ENCODE measurements around the gene SAP30L. TPM values are rescaled to one million over a fixed set of nuclear protein-coding genes. Genes with fewer than 3 reads are reported as not detected.

The SAP30L gene
- total RNA-seq, 4 donors from 2014 or later, result 36.7 to 69.6 (median 39.3) TPM

GRCh38 chr5:154498994-154499393, 53.2 kb downstream of the SAP30L start:
- Histone ChIP-seq H3K4me3 (no peak overlapping the region), H3K9me3 (no peaks in the 10 kb centered on the region), H3K4me1 (peaks cover 0 to 6% (median 0%) of the 10 kb centered on the region in 4 donors), H3K36me3 (no peaks in the 10 kb centered on the region), H3K27ac (no peak overlapping the region), H3K27me3 (no peaks in the 10 kb centered on the region)
- DNase-seq, result no peak
- TF ChIP-seq POLR2A (IDR thresholded peaks at IDR 0.05), result no peak
- TF ChIP-seq, protein P1, sequence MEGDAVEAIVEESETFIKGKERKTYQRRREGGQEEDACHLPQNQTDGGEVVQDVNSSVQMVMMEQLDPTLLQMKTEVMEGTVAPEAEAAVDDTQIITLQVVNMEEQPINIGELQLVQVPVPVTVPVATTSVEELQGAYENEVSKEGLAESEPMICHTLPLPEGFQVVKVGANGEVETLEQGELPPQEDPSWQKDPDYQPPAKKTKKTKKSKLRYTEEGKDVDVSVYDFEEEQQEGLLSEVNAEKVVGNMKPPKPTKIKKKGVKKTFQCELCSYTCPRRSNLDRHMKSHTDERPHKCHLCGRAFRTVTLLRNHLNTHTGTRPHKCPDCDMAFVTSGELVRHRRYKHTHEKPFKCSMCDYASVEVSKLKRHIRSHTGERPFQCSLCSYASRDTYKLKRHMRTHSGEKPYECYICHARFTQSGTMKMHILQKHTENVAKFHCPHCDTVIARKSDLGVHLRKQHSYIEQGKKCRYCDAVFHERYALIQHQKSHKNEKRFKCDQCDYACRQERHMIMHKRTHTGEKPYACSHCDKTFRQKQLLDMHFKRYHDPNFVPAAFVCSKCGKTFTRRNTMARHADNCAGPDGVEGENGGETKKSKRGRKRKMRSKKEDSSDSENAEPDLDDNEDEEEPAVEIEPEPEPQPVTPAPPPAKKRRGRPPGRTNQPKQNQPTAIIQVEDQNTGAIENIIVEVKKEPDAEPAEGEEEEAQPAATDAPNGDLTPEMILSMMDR (IDR thresholded peaks at IDR 0.05), result no peak

DNA sequence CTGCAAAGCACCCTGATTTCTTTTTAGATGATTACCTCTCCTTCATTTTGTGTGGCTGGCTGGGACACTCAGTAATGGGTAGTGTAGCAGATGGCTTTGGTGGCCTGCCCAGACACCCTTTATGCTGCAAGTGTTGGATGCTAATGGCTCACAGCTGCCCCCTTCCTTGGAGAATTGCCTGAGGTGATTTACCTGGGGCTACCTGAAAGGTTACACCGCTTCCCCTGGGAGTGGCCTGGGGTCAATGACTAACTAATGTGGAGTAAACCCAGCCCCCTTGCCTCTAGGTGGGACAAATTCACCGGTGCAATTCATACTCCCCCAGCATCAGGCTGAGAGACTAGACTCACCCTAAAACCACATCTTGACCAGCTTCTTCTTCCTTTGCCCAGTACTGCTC, 55.8 kb downstream of the SAP30L start:
- Histone ChIP-seq H3K27ac (no peak overlapping the region), H3K9me3 (no peaks in the 10 kb centered on the region), H3K27me3 (no peaks in the 10 kb centered on the region), H3K4me1 (peaks cover 0 to 6% (median 0%) of the 10 kb centered on the region in 4 donors), H3K36me3 (no peaks in the 10 kb centered on the region), H3K4me3 (no peak overlapping the region)
- TF ChIP-seq POLR2A (IDR thresholded peaks at IDR 0.05), result no peak
- TF ChIP-seq, protein P1 (IDR thresholded peaks at IDR 0.05), result no peak
- no peak for DNase-seq

- Histone ChIP-seq H3K4me1 (peaks cover 0 to 6% (median 0%) of the 10 kb centered on the region in 4 donors), H3K36me3 (no peaks in the 10 kb centered on the region), H3K9me3 (no peaks in the 10 kb centered on the region), H3K27me3 (no peaks in the 10 kb centered on the region), H3K4me3 (no peak overlapping the region), H3K27ac (peak overlapping the region in 1 of 4 donors; percentile 62)
- TF ChIP-seq, protein P1 (IDR thresholded peaks at IDR 0.05), result no peak
- TF ChIP-seq POLR2A (IDR thresholded peaks at IDR 0.05), result no peak
- no peak for DNase-seq
Measured at GRCh38 chr5:154502180-154502579, 56.4 kb downstream of the SAP30L start.

DNA sequence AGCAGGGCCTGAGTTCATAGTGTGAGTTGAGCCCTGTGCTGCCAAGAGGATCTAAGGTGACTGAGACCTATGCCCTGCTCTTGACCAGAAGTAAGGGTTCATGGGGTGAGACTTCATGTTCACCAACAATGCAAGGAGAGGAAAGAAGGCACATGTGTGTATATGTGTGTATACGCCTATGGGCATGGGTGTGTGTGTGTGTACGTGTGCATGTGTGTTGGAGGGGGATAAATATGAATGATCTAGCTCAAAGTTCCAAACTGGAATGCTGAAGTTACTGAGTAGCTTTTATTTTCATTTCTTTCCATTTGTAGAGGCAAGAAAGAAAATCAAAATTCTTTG, 57.9 kb downstream of the SAP30L start:
- no peak for DNase-seq
- H3K4me1 ChIP-seq, result peaks cover 0 to 6% (median 0%) of the 10 kb centered on the region in 4 donors
- H3K27ac ChIP-seq, result no peak overlapping the region
- no peaks in the 10 kb centered on the region for H3K36me3 ChIP-seq
- no peaks in the 10 kb centered on the region for H3K9me3 ChIP-seq
- TF ChIP-seq POLR2A (IDR thresholded peaks at IDR 0.05), result no peak
- TF ChIP-seq, protein P1 (IDR thresholded peaks at IDR 0.05), result no peak
- no peak overlapping the region for H3K4me3 ChIP-seq
- H3K27me3 ChIP-seq, result no peaks in the 10 kb centered on the region

DNA sequence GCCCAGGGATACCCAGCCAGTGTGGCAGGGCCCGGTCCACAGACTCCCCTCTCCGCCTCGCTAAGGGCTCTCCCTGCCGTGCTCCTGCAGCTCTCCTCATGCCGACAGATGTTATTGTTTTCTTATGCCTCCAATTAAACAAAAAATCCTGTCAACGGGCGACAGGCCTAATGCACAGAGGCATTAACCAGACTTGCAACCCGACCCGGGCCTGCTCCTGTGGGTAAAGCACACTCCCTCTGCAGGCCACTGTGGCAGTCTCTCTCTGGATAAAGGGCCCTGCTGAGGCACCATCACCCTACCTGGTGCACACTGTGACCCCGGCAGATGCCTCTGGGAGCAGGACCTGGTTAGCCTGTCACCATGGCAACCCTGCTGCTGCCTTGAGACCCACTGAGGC, 59.8 kb downstream of the SAP30L start:
- H3K27ac ChIP-seq, result no peak overlapping the region
- H3K36me3 ChIP-seq, result no peaks in the 10 kb centered on the region
- H3K4me3 ChIP-seq, result no peak overlapping the region
- no peaks in the 10 kb centered on the region for H3K27me3 ChIP-seq
- no peak for TF ChIP-seq POLR2A (IDR thresholded peaks at IDR 0.05)
- TF ChIP-seq, protein P1 (IDR thresholded peaks at IDR 0.05), result no peak
- H3K4me1 ChIP-seq, result peaks cover 0 to 6% (median 0%) of the 10 kb centered on the region in 4 donors
- no peak for DNase-seq
- no peaks in the 10 kb centered on the region for H3K9me3 ChIP-seq

Data from Peyer's patch (tissue), 4 donors.